HG03565 (cell line): ENCODE results near the gene POM121L12.

Source experiments
- ATAC-seq: cut with Tn5 transposase; IDR thresholded peaks from one replicate; pipeline ENCODE4 v1.9.1; 2021; ENCODE audit warnings: mild to moderate bottlenecking, moderate library complexity; ENCODE audit not compliant: unreplicated experiment

The POM121L12 gene

GRCh38 chr7:53035499-53036412 is at the start of gene POM121L12:
TSS of gene POM121L12 (plus strand) at chr7:53035633. CDS start at chr7:53035672, 39 bp downstream.
- no peak for ATAC-seq

GRCh38 chr7:52992001-52992400 is 43.4 kb upstream of the POM121L12 start:
- no peak for ATAC-seq

GRCh38 chr7:52992479-52993162 is 42.8 kb upstream of the POM121L12 start:
- ATAC-seq, result no peak

GRCh38 chr7:52995676-52996075 is 39.8 kb upstream of the POM121L12 start:
- ATAC-seq, result no peak

- ATAC-seq, result no peak
These were observed 34.2 kb upstream of the POM121L12 start for GRCh38 chr7:53001221-53001620.

GRCh38 chr7:53002389-53002788 is 33.0 kb upstream of the POM121L12 start:
- ATAC-seq, result no peak

GRCh38 chr7:53003653-53004445 is 31.6 kb upstream of the POM121L12 start:
- no peak for ATAC-seq

- no peak for ATAC-seq
These were observed 21.5 kb upstream of the POM121L12 start for GRCh38 chr7:53013925-53014324.

GRCh38 chr7:53015463-53015862 is 20.0 kb upstream of the POM121L12 start:
- no peak for ATAC-seq

GRCh38 chr7:53022893-53023292 is 12.5 kb upstream of the POM121L12 start:
- ATAC-seq, result no peak

- ATAC-seq, result no peak
These were observed 13.2 kb downstream of the POM121L12 start for GRCh38 chr7:53048638-53049037.

- ATAC-seq, result no peak
These were observed 15.0 kb downstream of the POM121L12 start for GRCh38 chr7:53050433-53050832.

GRCh38 chr7:53059591-53059990 is 24.2 kb downstream of the POM121L12 start:
- ATAC-seq, result no peak

GRCh38 chr7:53060066-53060465 is 24.6 kb downstream of the POM121L12 start:
- no peak for ATAC-seq

GRCh38 chr7:53062796-53063195 is 27.4 kb downstream of the POM121L12 start:
- no peak for ATAC-seq

GRCh38 chr7:53068673-53069072 is 33.2 kb downstream of the POM121L12 start:
- ATAC-seq, result no peak

GRCh38 chr7:53070883-53071282 is 35.5 kb downstream of the POM121L12 start:
- no peak for ATAC-seq
